GM23248 (cell line): ENCODE data around the gene CABP1. TPM values are rescaled to one million over a fixed set of nuclear protein-coding genes. Genes with fewer than 3 reads are reported as not detected.

Source experiments
- DNase-seq: peaks from one replicate; pipeline ENCODE4 v3.0.0-alpha.2; 2015
- H2AFZ ChIP-seq: fragments of 200-600 bp; sonication (generic); 2 replicates; pipeline ENCODE4 v1.6.1; 2016; ENCODE audit warnings: antibody characterized with exemption
- H3F3A ChIP-seq: fragments of 200-600 bp; sonication (generic); 2 replicates; pipeline ENCODE4 v1.6.1; 2016; ENCODE audit warnings: mild to moderate bottlenecking, antibody characterized with exemption, mixed run types; ENCODE audit not compliant: insufficient read depth
- H3K27ac ChIP-seq: fragments of 200-600 bp; sonication (generic); 2 replicates; pipeline ENCODE4 v1.5.1; 2016; ENCODE audit warnings: mild to moderate bottlenecking
- H3K27me3 ChIP-seq: fragments of 200-600 bp; sonication (generic); replicated peaks from 2 replicates; pipeline ENCODE4 v1.6.1; 2016; ENCODE audit warnings: mild to moderate bottlenecking; ENCODE audit not compliant: insufficient read depth
- H3K36me3 ChIP-seq: fragments of 200-600 bp; sonication (generic); 2 replicates; pipeline ENCODE4 v1.6.1; 2016; ENCODE audit warnings: low read depth, mild to moderate bottlenecking
- H3K4me1 ChIP-seq: fragments of 200-600 bp; sonication (generic); 2 replicates; pipeline ENCODE4 v1.6.1; 2016; ENCODE audit warnings: mild to moderate bottlenecking; ENCODE audit not compliant: insufficient read depth
- H3K4me2 ChIP-seq: fragments of 200-600 bp; sonication (generic); one replicate; pipeline ENCODE4 v1.6.1; 2016; ENCODE audit warnings: mild to moderate bottlenecking; ENCODE audit not compliant: unreplicated experiment
- H3K4me3 ChIP-seq: fragments of 200-600 bp; sonication (generic); 2 replicates; pipeline ENCODE4 v1.5.1; 2016; ENCODE audit warnings: mild to moderate bottlenecking
- H3K79me2 ChIP-seq: fragments of 200-600 bp; sonication (generic); 2 replicates; pipeline ENCODE4 v1.6.1; 2016; ENCODE audit warnings: mild to moderate bottlenecking; ENCODE audit not compliant: insufficient read depth
- H3K9ac ChIP-seq: fragments of 200-600 bp; sonication (generic); 2 replicates; pipeline ENCODE4 v1.6.1; 2016; ENCODE audit warnings: mild to moderate bottlenecking
- H3K9me2 ChIP-seq: fragments of 200-600 bp; sonication (generic); 2 replicates; pipeline ENCODE4 v1.6.1; 2016; ENCODE audit warnings: mixed run types, mild to moderate bottlenecking, moderate library complexity; ENCODE audit not compliant: insufficient read depth
- H3K9me3 ChIP-seq: fragments of 200-600 bp; sonication (generic); one replicate; pipeline ENCODE4 v1.6.1; 2017; ENCODE audit warnings: low read depth
- H4K20me1 ChIP-seq: fragments of 200-600 bp; sonication (generic); 2 replicates; pipeline ENCODE4 v1.6.0; 2016; ENCODE audit not compliant: insufficient read depth
- EZH2 ChIP-seq: fragments of 200-600 bp; sonication (generic); IDR thresholded peaks from 2 replicates; pipeline ENCODE4 v1.6.1; 2018; ENCODE audit warnings: antibody characterized with exemption, mild to moderate bottlenecking; ENCODE audit not compliant: insufficient read depth, poor library complexity, severe bottlenecking
- EZH2phosphoT487 ChIP-seq: fragments of 200-600 bp; sonication (generic); IDR thresholded peaks from 2 replicates; pipeline ENCODE4 v1.6.1; 2018; ENCODE audit warnings: antibody characterized with exemption, moderate library complexity, mild to moderate bottlenecking, low read depth; ENCODE audit not compliant: insufficient read depth
- WGBS, 2 experiments: methylation state at CpG; one replicate each; pipeline ENCODE4 v1.1.6; 2015 to 2017; ENCODE audit warnings: low lambda C conversion rate in 2 of 2, low coverage in 1 of 2; ENCODE audit errors: missing lambda C conversion rate in 2 of 2; 5-methylcytosine and 5-hydroxymethylcytosine counted together
- in situ Hi-C: fragments of 300-500 bp; cut with MboI; formaldehyde crosslinking; loops from 2 replicates; pipeline ENCODE4 v1.15.0; 2020
- polyA plus RNA-seq: library from polyadenylated mRNA; unstranded; fragments of >200 nt; fragmentation: Nextera tagmentation; extraction: Ambion mirVana; gene quantifications from 2 replicates; pipeline ENCODE4 v1.2.1, GENCODE V29; 2016
- total RNA-seq: library from RNA; depleted of rRNA; stranded (reverse); fragments of >200 nt; shearing (Covaris generic); gene quantifications from 2 replicates; pipeline ENCODE4 v1.2.3, GENCODE V29; 2014; rRNA removed

The CABP1 gene
- total and polyA plus RNA-seq, 2 experiments from 2014 or later: not detected

DNA sequence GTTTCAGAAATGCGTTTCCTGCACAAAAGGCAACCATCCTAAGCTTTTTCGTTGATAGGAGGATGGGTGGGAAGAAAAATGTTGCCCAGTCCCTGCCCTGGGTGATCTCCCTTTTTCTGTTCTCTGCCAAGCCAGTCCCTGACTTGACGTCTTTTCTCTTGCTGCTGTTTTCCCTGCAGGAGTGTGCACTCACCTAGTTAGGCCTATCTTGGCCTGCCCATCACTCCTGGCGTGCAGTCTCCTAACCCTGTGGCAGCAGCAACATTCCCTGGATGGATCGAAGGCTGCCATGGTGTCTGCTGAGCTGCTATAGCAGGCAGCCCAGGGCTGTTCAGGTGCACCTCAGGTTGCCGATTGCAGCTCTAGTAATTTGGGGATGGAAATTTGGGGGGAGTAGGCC lies 71.0 kb downstream of the CABP1 start:
- Histone ChIP-seq H3K4me2 (peak overlapping the region; percentile 98), H3K36me3 (peaks cover 11% of the 10 kb centered on the region; the same call in 1 of the 2 replicates), H3K9ac (peak overlapping the region; percentile 89), H3K9me2 (no peaks in the 10 kb centered on the region), H2AFZ (peak overlapping the region; percentile 84), H3K4me3 (peak overlapping the region; percentile 95), H3K9me3 (no peaks in the 10 kb centered on the region), H3K4me1 (peaks cover 12% of the 10 kb centered on the region), H3K79me2 (peaks cover 50% of the 10 kb centered on the region), H3F3A (0 out of 2 replicates have a peak, but pooled peaks cover 5% of the 10 kb centered on the region), H4K20me1 (no peaks in the 10 kb centered on the region), H3K27ac (peak overlapping the region; percentile 60; the same call in 1 of the 2 replicates), H3K27me3 (no peaks in the 10 kb centered on the region)
- 44 to 45% methylated on average over 6 of the region's 6 CpGs for WGBS, 2 experiments
- in situ Hi-C loops: loop anchor here (10.0 kb wide), 1 partner anchor 127 kb away; the partner anchor contains the start of gene POP5
- DNase-seq: peak; percentile 24
- TF ChIP-seq EZH2: no peak
- TF ChIP-seq EZH2phosphoT487: no peak

DNA sequence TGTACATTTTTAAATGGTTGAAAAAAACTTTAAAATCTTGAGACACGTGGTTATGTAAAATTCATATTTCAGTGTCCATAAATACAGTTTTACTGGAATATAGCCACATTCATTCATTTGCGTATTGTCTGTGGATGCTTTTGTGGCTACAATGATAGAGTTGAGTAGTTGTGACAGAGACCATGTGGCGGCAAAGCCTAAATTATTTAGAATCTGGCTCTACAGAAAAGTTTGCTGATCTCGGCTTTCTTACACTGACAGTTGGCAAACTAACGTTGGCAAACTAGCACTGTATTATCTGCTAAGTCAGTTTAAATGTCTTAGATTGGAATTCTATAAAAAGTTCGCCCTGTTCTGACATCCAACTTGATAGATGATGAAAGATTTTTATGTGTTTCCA lies 72.2 kb downstream of the CABP1 start:
- Histone ChIP-seq H4K20me1 (no peaks in the 10 kb centered on the region), H3K79me2 (peaks cover 50% of the 10 kb centered on the region), H3F3A (0 out of 2 replicates have a peak, but pooled peaks cover 5% of the 10 kb centered on the region), H3K27me3 (no peaks in the 10 kb centered on the region), H3K4me2 (no peak overlapping the region), H3K9me3 (no peaks in the 10 kb centered on the region), H3K9me2 (no peaks in the 10 kb centered on the region), H3K27ac (no peak overlapping the region), H3K4me3 (no peak overlapping the region), H2AFZ (no peak overlapping the region), H3K36me3 (peaks cover 11% of the 10 kb centered on the region; the same call in 1 of the 2 replicates), H3K9ac (no peak overlapping the region), H3K4me1 (peaks cover 12% of the 10 kb centered on the region)
- TF ChIP-seq EZH2phosphoT487 (no peak), EZH2 (no peak)
- 51 to 57% methylated on average over 6 of the region's 6 CpGs for WGBS, 2 experiments
- DNase-seq: no peak
- in situ Hi-C loops: loop anchor here (10.0 kb wide), 1 partner anchor 128 kb away; the partner anchor contains the start of gene POP5

DNA sequence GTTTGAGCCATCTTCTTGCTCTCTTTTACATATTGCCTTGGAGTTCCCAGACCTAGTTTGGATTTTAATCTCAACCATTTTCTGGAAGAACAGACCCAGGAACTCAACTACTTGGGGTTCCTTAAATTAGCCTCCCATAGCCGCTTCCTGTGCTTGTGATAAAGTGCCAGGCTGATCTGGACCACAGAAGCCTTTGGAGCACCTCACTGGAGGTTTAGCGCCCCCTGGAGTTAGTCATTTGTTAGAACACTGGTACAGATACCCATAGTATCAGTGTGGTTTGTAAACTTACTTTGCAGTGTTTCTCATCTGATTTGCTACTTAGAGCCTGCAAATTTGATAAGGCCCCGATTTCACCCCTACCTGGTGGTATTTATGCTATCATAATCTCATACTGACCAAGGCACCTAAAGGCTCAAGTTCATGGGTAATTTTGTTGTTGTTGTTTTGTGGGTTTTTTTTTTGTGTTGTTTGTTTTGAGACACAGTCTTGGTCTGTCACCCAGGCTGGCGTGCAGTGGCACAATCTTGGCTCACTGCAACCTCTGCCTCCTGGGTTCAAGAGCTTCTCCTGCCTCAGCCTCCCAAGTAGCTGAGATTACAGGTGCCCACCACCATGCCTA lies 73.5 kb downstream of the CABP1 start:
- Histone ChIP-seq H3K9me3 (no peaks in the 10 kb centered on the region), H3K27me3 (no peaks in the 10 kb centered on the region), H3K9me2 (no peaks in the 10 kb centered on the region), H3K4me2 (no peak overlapping the region), H3K4me1 (peaks cover 12% of the 10 kb centered on the region), H3F3A (peaks cover 9% of the 10 kb centered on the region; the same call in 1 of the 2 replicates), H3K27ac (no peak overlapping the region), H3K36me3 (peaks cover 23% of the 10 kb centered on the region), H2AFZ (no peak overlapping the region), H3K79me2 (peaks cover 50% of the 10 kb centered on the region), H4K20me1 (no peaks in the 10 kb centered on the region), H3K4me3 (no peak overlapping the region), H3K9ac (no peak overlapping the region)
- TF ChIP-seq EZH2phosphoT487 (no peak), EZH2 (no peak)
- in situ Hi-C loops: loop anchor here (10.0 kb wide), 1 partner anchor 129 kb away; the partner anchor contains the start of gene POP5
- 13% methylated on average over 4 of the region's 4 CpGs for whole genome bisulfite sequencing, 2 experiments
- DNase-seq: peak; percentile 90

Other genes starting within 250 kb of the CABP1 start
- gene COX6A1, start 202.5 kb upstream of the CABP1 start, total RNA-seq: 247 and 358 TPM in 2 replicates
- 806 and 824 TPM in 2 replicates for gene COX6A1, start 202.5 kb upstream of the CABP1 start, polyA plus RNA-seq
- 45.6 and 47.0 TPM in 2 replicates for gene TRIAP1, start 194.2 kb upstream of the CABP1 start, total RNA-seq
- 68.6 and 70.3 TPM in 2 replicates for gene TRIAP1, start 194.2 kb upstream of the CABP1 start, polyA plus RNA-seq
- 15.9 and 17.2 TPM in 2 replicates for gene GATC, start 194.2 kb upstream of the CABP1 start, total RNA-seq
- 18.3 and 18.8 TPM in 2 replicates for gene GATC, start 194.2 kb upstream of the CABP1 start, polyA plus RNA-seq
- gene SRSF9, start 170.9 kb upstream of the CABP1 start, total RNA-seq: 129 and 154 TPM in 2 replicates
- 329 and 345 TPM in 2 replicates for gene SRSF9, start 170.9 kb upstream of the CABP1 start, polyA plus RNA-seq
- gene DYNLL1, start 144.5 kb upstream of the CABP1 start, total RNA-seq: 301 and 340 TPM in 2 replicates
- gene DYNLL1, start 144.5 kb upstream of the CABP1 start, polyA plus RNA-seq: 778 and 782 TPM in 2 replicates
- gene COQ5, start 111.5 kb upstream of the CABP1 start, total RNA-seq: 32.6 and 33.0 TPM in 2 replicates
- 39.9 and 42.9 TPM in 2 replicates for gene COQ5, start 111.5 kb upstream of the CABP1 start, polyA plus RNA-seq
- 52.6 and 69.3 TPM in 2 replicates for gene RNF10, start 106.3 kb upstream of the CABP1 start, total RNA-seq
- gene RNF10, start 106.3 kb upstream of the CABP1 start, polyA plus RNA-seq: 114 and 130 TPM in 2 replicates
- gene POP5, start 59.2 kb upstream of the CABP1 start, total RNA-seq: 20.1 and 38.9 TPM in 2 replicates
- 63.3 and 68.4 TPM in 2 replicates for gene POP5, start 59.2 kb upstream of the CABP1 start, polyA plus RNA-seq
- gene MLEC, start 46.5 kb downstream of the CABP1 start, total RNA-seq: 79.3 and 79.4 TPM in 2 replicates
- 114 and 119 TPM in 2 replicates for gene MLEC, start 46.5 kb downstream of the CABP1 start, polyA plus RNA-seq
- 17.8 and 22.4 TPM in 2 replicates for gene UNC119B, start 69.8 kb downstream of the CABP1 start, total RNA-seq
- gene UNC119B, start 69.8 kb downstream of the CABP1 start, polyA plus RNA-seq: 7.6 TPM in 2 replicates
- 14.5 and 20.6 TPM in 2 replicates for gene ACADS, start 85.2 kb downstream of the CABP1 start, total RNA-seq
- 10.1 and 10.5 TPM in 2 replicates for gene ACADS, start 85.2 kb downstream of the CABP1 start, polyA plus RNA-seq